Inflammatory macrophage treated with lipopolysaccharide for 1 hour (primary cell): ENCODE measurements around the gene LAPTM5.

Experiments used
- DNase-seq, 2 donors: peaks; one replicate each; pipeline ENCODE4 v3.0.0-alpha.2; 2020 to 2022

Gene LAPTM5

GRCh38 chr1:30786264-30786991, 28.9 kb upstream of the LAPTM5 start:
- DNase-seq: no peak

GRCh38 chr1:30785714-30786113, 28.1 kb upstream of the LAPTM5 start:
- no peak for DNase-seq

DNA sequence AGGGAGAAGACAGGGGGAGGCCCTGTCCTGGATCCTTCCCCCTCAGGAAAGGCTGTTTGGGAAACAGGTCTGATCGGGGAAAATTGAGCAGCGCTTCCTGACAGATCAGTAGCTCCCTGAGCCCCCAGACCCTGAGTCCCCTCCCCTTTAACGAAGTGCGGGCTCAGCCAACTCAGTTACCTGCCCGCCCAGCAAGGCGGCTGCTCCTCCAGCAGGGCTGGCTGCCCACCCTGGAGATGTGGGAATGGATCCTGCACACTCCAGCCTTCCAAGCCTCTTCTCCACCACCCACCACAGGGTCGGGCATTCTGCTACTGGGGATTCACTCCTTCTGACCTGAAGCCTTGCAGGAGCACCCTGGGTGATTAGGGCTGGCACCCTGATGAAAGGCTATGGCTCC, 27.6 kb upstream of the LAPTM5 start:
- DNase-seq: no peak

- peak; percentile 79 to 80 for DNase-seq
Observed at GRCh38 chr1:30783256-30783915, 25.8 kb upstream of the LAPTM5 start.

DNA sequence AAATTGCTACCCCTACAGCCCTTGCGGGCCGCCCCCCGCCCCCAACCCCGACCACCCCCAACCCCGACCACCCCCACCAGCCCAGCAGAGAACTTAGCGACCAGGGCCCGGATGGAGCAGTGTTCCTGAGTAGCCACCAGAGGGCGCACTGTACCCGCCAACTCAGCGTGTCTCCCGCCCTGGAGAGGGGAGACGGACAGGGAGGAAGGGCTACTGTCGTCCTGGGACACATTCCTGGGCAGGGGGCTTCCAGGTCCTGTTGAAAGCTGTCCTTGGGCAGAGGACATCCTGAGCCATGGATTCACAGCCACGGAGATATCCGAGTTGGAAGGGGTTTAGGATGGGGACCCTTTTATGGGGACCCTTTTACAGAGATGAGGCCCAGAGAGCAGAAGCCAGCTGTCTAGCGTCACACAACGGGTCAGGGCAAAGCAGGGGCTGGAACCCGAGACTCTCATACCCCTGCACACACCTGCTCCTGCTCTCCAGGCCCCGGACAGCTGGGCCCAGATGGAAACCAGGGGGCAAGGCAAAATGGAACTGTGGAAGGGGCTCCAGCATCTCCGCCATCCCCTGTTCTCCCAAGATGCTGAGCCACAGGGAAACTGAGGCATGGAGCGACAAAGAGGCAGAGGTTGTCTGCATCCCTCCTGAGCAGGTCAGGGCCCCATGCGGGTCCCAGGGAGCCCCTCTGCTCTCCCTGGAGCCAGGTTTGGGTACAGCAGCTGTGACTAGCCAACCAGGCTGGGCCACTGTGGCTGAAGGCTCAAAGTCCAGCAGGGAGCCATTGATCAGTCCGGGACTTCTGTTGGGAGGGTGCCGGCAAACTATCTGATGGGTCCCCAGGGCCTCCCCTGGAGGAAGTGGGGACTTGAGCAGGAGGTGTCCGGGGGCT, 25.0 kb upstream of the LAPTM5 start:
- DNase-seq: peak; percentile 38 to 86

DNA sequence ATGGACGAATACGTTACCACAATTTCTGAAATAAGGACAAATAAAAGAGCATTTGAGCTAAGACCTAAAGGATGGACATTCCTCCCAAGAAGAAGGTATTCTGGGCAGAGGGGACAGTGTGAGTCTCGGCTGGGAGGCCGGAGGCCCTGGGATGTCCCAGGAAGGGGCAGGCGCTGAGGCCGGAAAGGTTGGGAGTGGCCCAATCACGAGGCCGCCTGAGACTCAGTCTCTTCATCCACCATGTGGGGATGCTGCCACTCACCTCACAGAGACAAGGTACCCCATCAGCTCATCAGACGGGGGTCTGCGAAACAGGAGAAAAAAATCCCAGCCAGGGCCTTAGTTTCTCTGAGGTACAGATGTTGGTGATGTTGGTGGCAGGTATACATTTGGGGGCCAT, 24.3 kb upstream of the LAPTM5 start:
- DNase-seq: no peak

GRCh38 chr1:30780409-30780808, 22.8 kb upstream of the LAPTM5 start:
- peak; percentile 72 to 84 for DNase-seq

GRCh38 chr1:30779294-30780071, 21.9 kb upstream of the LAPTM5 start:
- DNase-seq: peak; percentile 49 to 96

DNA sequence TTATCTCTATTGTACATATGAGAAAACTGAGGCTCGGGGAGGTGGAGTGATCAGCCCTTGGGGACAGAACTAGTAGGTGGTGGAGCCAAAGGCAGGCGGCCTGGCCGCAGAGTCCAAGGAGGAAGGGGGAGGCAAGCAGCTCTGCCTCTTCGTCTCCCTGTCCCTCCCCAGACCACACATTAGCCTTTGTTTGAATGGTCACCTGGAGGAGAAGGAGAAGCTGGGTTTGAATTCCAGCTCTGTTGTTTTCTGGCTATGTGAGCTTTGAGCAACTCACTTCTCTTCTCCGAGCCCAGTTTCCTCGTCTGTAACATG, 21.4 kb upstream of the LAPTM5 start:
- DNase-seq: no peak

GRCh38 chr1:30778154-30778978, 20.8 kb upstream of the LAPTM5 start:
- no peak for DNase-seq

DNA sequence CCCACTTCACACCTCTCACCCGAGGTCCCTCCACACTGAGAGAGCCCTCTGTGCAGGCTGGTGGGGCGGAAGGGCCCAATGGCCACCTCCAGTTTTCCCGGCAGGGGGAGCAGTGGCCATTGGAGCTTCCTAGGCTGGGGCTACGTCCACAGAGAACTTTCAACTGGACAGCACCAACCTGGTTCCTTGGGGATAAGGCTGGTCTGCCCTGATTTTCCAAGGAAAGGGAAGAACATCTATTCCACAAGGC, 20.3 kb upstream of the LAPTM5 start:
- DNase-seq: no peak

GRCh38 chr1:30777060-30777903, 19.7 kb upstream of the LAPTM5 start:
- no peak for DNase-seq

GRCh38 chr1:30776097-30777059, 18.8 kb upstream of the LAPTM5 start:
- DNase-seq: no peak

- no peak for DNase-seq
Observed at GRCh38 chr1:30775433-30775975, 17.9 kb upstream of the LAPTM5 start.

DNA sequence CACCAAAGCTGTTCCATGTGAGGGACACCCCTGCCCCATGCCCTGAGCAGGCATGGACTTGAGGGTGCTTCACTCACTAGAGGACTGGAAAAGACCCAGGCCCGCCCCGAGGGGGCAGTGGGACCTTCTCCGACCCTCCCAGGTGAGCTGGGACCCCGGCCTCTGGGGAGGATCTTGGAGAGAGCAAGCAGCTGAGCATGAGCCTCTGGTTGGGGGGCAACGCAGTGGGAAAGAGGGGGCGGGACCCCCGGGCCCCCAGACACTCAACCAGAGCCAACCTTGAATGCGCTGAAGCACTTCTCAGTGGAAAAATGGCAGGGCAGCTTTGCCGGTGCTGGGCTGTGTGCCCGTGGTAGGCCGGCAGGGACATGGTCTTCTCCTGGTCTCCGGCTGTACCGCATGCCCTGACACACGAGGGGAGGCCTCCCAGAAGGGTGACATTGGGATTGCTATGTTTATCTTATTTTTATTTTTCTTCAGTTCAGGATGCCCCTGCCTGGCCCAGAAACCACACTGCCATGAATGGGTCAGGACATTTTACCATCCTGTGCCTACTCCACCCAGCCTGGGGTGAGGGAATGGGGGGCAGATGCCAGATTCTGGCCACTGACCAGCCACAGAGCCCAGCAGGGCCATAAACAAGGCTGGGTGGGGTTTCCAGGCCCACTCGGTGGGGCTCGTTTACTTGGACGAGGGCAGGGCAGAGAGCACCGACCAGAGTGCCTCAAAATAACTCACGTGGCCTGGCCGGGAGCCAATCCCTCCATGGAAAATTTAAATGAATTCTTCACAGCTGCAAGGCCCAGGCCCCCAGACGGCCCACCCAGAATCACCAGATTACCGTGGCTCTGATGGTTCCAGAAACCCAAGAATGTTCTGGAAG, 17.2 kb upstream of the LAPTM5 start:
- DNase-seq: no peak

GRCh38 chr1:30773722-30774358, 16.3 kb upstream of the LAPTM5 start:
- DNase-seq: no peak

DNA sequence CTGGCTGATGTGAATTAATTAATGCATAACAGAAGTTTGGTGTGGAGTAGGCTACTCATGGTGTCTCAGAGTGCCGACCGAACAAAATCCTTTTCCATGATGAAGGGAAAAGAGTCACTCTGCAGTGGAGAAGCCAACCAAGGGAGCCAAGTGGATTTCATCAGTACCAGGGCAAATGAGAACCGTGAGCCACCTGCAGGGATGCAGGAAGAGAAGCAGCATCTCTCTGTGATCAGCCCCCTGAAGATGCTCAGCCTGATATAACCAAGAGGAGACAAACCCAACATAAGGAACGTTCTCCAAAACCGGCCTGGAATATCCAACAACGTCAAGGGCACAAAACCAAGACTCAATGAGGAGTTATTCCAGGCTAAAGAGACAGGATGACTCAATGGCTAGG, 13.4 kb upstream of the LAPTM5 start:
- no peak for DNase-seq

GRCh38 chr1:30770150-30770549, 12.6 kb upstream of the LAPTM5 start:
- no peak for DNase-seq
